ENCODE measurements around the gene CDH15. TPM values are rescaled to one million over a fixed set of nuclear protein-coding genes. Genes with fewer than 3 reads are reported as not detected.

Gene CDH15, protein sequence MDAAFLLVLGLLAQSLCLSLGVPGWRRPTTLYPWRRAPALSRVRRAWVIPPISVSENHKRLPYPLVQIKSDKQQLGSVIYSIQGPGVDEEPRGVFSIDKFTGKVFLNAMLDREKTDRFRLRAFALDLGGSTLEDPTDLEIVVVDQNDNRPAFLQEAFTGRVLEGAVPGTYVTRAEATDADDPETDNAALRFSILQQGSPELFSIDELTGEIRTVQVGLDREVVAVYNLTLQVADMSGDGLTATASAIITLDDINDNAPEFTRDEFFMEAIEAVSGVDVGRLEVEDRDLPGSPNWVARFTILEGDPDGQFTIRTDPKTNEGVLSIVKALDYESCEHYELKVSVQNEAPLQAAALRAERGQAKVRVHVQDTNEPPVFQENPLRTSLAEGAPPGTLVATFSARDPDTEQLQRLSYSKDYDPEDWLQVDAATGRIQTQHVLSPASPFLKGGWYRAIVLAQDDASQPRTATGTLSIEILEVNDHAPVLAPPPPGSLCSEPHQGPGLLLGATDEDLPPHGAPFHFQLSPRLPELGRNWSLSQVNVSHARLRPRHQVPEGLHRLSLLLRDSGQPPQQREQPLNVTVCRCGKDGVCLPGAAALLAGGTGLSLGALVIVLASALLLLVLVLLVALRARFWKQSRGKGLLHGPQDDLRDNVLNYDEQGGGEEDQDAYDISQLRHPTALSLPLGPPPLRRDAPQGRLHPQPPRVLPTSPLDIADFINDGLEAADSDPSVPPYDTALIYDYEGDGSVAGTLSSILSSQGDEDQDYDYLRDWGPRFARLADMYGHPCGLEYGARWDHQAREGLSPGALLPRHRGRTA
- not detected for polyA plus RNA-seq

DNA sequence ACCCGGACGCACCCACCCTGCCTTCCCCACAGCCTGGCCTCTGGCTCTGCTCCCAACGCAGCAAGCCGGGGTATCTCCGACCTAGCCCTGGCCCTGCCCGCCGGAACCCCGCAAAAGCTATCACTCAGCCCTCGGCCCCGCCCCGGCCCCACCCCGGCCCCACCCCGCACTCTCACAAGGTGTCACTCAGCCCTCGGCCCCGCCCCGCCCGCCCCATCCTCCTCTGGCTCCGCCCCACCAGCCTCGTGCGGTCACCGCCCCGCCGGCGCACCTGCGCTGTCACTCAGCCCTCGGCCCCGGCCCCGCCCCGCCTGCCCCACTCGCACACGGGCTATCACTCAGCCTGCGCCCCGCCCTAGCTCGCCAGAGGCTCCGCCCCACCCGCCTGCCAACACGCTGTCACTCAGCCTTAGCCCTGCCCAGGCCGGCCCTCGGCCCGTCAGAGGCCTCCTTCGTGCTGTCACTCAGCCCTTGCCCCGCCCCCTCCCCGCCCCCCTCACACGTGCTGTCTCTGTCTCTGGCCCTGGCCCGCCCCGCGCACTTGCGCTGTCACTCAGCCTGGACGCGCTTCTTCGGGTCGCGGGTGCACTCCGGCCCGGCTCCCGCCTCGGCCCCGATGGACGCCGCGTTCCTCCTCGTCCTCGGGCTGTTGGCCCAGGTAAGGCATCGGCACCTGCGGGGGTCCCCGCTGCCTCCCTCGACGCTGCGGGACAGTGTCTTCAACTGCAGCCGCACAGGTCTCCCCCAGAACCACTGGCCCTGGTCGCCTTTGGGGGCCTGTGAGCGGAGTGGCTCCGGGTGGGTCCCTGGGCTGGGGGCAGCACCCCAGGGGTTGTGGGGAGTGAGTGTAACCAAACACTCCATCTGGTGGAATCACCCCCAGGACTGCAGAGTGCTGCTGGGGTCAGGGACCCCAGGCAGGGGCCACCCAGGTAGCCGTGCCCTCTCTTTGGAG, at the start of gene CDH15:
Gene CDH15, plus strand, starts transcription at position 533 of the 955 bp plus-strand sequence. Its CDS starts 84 bp downstream, at position 617.
- no peaks in the 10 kb centered on the region for H3K36me3 Mint-ChIP-seq
- H3K4me3 Mint-ChIP-seq: peak within 1 kb of the TSS in 3 of 4 donors; percentile 38 to 85 (median 78)
- H3K9me3 Mint-ChIP-seq: no peaks in the 10 kb centered on the region
- peak within 1 kb of the TSS in 1 of 3 donors; percentile 5 for H3K27ac Mint-ChIP-seq
- H3K4me1 Mint-ChIP-seq: peaks cover 0 to 8% (median 5%) of the 10 kb centered on the region in 3 donors
- peaks cover 3% of the 10 kb centered on the region for H3K27me3 Mint-ChIP-seq

DNA sequence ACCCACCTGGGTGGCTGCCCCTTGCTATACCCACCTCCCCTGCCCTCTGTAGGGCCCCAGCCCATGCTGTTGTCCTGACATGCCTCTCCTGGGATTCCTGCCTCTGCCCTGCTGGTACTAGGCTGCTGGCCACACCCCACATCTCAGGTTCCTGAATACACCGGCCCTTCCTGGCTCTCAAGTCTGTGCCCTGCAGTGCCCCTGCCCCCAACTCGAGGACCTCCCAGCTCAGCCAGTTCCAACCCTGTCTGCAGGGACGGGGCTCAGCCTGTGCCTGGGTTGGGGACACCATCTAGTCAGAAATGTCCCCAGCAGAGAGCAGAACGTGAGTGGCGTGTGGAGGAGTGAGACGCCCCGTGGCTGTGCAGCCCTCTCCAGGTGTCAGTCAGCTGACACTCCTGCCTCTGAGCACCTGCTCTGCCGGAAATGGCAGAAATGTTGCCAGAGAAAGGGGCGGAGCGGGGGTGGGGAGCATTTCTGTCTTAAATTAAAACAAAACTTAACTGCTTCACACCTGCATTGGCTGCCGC, 49.2 kb upstream of the CDH15 start:
- Mint-ChIP-seq H3K36me3 (peaks cover 10% of the 10 kb centered on the region), H3K27ac (peak overlapping the region; percentile 84 to 95 (median 92)), H3K4me1 (peaks cover 12 to 23% (median 17%) of the 10 kb centered on the region in 3 donors), H3K27me3 (no peaks in the 10 kb centered on the region), H3K4me3 (peak overlapping the region in 3 of 4 donors; percentile 63 to 78 (median 68)), H3K9me3 (peaks cover 0 to 3% (median 2%) of the 10 kb centered on the region in 3 donors)

DNA sequence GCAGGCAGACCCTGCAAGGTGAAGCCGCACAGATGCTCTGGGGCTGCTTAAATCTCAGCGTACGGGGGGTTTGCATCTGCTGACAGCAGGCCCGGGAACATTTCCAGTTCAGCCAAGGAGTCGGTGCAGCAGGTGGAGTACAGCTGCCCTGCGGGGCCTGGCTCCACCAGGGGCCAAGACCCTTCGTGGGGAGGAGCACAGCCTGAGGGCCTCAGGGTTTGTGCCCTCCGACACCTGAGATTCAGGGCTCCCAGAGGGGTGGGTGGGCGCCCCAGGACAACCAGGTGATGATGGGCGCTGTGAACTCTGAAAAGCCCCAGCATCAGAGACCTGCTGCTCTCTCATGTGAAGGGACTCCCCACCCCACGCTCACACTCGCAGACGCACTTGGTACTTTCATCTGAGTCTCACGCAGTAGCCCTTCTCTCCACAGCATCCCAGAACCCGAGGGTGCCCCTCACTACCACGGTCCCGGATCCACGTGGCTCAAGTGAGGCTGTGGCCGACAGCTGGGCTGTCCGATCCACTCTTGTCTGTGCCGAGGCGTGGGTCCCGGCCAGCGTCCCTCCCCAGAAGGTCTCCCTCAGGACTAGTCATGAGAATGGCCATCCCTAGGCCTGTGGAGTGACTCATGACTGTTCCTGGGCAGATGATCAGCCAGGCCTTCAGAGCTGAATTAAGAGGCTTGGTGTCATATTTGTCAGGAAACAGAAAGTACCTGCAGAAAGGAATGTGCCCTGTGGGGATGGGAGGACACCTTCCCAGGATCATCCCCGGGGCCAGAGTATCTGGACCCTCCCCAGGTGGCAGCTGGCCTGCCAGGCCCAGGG, 48.3 kb upstream of the CDH15 start:
- Mint-ChIP-seq H3K36me3 (peaks cover 6% of the 10 kb centered on the region), H3K27me3 (no peaks in the 10 kb centered on the region), H3K4me1 (peaks cover 12 to 28% (median 17%) of the 10 kb centered on the region in 3 donors), H3K9me3 (peaks cover 0 to 3% (median 2%) of the 10 kb centered on the region in 3 donors), H3K27ac (peak overlapping the region; percentile 84 to 95 (median 92)), H3K4me3 (peak overlapping the region; percentile 48 to 78 (median 60))

DNA sequence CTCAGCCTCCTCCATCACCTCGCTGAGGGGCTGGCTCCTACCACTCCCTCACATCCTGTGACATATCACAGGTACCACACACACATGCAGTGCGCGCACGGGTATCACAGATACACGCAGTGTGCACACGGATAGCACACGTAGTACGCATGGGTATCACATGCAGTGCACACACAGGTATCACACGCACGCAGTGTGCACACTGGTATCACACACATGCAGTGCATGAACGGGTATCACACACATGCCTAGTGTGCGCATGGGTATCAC, 47.8 kb upstream of the CDH15 start:
- Mint-ChIP-seq H3K27me3 (no peaks in the 10 kb centered on the region), H3K9me3 (peaks cover 0 to 3% (median 2%) of the 10 kb centered on the region in 3 donors), H3K27ac (peak overlapping the region in 2 of 3 donors; percentile 42 to 57), H3K4me1 (peaks cover 12 to 28% (median 20%) of the 10 kb centered on the region in 3 donors), H3K36me3 (peaks cover 6% of the 10 kb centered on the region), H3K4me3 (peak overlapping the region in 2 of 4 donors; percentile 32 to 34)

DNA sequence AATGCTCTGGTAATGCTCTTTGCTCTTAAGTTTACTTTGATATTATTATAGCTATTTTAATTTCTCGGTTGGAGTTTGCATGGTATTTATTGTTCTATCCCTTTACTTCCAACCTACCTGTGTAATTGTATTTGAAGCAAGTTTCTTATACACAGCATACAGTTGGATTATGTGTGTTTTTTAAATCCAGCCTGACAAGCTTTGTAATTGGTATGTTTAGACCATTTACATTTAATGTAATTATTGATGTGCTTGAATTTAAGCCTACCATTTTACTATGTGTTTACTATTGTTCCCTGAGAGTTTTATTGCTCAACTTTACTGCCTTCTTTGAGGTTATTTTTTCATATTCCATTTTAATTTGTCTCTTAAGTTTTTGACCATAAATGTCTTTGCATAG, 42.2 kb upstream of the CDH15 start:
- Mint-ChIP-seq H3K9me3 (peaks cover 0 to 3% (median 2%) of the 10 kb centered on the region in 3 donors), H3K4me3 (no peak overlapping the region), H3K27me3 (no peaks in the 10 kb centered on the region), H3K27ac (peak overlapping the region in 1 of 3 donors; percentile 51), H3K36me3 (peaks cover 9% of the 10 kb centered on the region), H3K4me1 (peaks cover 7 to 16% (median 11%) of the 10 kb centered on the region in 3 donors)

DNA sequence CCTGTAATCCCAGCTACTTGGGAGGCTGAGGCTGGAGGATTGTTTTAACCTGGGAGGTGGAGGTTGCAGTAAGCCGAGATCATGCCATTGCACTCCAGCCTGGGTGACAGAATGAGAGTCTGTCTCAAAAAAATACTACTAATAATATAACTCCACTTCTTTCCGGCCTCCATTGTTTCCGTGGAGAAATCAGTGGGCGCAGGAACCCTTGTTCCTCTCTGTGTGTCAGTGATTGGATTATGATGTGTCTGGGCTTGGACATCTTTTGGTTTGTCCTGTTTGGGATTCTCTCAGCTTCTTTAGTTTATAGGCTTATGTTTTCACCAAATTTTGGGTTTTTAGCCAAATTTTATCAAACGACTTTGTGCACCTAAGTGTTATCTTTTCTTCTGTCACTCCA, 41.1 kb upstream of the CDH15 start:
- Mint-ChIP-seq H3K27me3 (no peaks in the 10 kb centered on the region), H3K4me1 (peaks cover 7 to 16% (median 11%) of the 10 kb centered on the region in 3 donors), H3K4me3 (peak overlapping the region in 1 of 4 donors; percentile 43), H3K36me3 (peaks cover 9% of the 10 kb centered on the region), H3K9me3 (peaks cover 0 to 3% (median 2%) of the 10 kb centered on the region in 3 donors), H3K27ac (no peak overlapping the region)

DNA sequence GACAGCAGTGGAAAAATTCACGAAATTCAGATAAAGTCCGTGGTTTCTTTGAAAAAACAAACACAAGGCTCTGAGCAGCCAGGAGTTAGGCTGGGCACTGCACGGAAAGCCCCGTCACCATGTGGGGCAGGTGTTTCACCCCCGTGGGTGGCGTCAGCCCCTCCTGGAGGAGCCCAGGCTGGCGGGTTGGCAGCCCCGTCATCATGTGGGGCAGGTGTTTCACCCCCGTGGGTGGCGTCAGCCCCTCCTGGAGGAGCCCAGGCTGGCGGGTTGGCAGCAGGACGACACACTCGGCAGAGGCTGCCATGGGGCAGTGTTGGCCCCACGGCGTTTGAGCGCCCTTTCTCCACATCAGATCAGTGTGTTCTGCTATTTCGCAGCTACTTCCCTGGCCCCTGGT, 39.8 kb upstream of the CDH15 start:
- H3K4me3 Mint-ChIP-seq: no peak overlapping the region
- no peaks in the 10 kb centered on the region for H3K9me3 Mint-ChIP-seq
- H3K4me1 Mint-ChIP-seq: peaks cover 7 to 16% (median 9%) of the 10 kb centered on the region in 3 donors
- peaks cover 5% of the 10 kb centered on the region for H3K36me3 Mint-ChIP-seq
- no peaks in the 10 kb centered on the region for H3K27me3 Mint-ChIP-seq
- no peak overlapping the region for H3K27ac Mint-ChIP-seq

DNA sequence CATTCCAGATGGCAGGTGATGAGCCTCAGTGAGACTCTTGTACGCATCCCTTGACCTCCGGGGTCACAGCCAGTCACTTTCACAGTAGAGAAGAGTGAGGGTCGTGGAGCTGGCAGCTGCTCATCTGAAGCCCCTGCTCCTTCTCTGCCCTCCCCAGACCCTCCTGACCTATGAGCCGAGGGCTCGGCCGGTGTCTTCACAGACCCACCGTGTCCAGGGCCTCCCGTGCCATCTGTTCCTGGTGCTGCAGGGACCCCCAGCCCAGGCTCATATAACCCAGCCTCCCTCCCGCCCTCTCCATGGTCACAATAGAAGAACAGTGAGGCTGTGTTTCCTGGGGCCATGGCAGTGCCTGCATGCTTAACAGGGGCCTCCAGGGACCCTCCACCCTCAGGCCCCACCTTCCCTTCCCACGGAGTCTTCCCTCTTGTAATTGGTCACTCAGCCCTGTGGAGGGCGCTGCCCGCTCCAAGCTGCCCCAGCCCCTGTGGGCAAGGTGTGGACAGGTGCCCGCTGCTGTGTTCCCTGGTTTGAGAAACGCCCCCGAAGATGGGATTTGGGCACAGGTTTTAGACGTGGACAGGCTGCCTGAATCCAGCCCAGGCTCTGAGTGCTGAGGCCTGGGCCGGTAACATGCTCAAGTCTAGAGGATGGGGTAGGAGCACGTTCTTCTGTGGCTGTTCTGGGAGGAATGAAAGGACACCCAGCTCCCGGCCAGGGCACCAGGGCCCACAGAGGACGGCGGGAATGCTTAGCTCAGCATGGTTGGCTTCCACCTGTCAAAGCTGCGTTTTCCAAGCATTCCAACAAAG, 39.1 kb upstream of the CDH15 start:
- no peaks in the 10 kb centered on the region for H3K9me3 Mint-ChIP-seq
- H3K4me3 Mint-ChIP-seq: no peak overlapping the region
- H3K36me3 Mint-ChIP-seq: peaks cover 5% of the 10 kb centered on the region
- H3K27me3 Mint-ChIP-seq: no peaks in the 10 kb centered on the region
- peaks cover 7 to 16% (median 9%) of the 10 kb centered on the region in 3 donors for H3K4me1 Mint-ChIP-seq
- no peak overlapping the region for H3K27ac Mint-ChIP-seq

DNA sequence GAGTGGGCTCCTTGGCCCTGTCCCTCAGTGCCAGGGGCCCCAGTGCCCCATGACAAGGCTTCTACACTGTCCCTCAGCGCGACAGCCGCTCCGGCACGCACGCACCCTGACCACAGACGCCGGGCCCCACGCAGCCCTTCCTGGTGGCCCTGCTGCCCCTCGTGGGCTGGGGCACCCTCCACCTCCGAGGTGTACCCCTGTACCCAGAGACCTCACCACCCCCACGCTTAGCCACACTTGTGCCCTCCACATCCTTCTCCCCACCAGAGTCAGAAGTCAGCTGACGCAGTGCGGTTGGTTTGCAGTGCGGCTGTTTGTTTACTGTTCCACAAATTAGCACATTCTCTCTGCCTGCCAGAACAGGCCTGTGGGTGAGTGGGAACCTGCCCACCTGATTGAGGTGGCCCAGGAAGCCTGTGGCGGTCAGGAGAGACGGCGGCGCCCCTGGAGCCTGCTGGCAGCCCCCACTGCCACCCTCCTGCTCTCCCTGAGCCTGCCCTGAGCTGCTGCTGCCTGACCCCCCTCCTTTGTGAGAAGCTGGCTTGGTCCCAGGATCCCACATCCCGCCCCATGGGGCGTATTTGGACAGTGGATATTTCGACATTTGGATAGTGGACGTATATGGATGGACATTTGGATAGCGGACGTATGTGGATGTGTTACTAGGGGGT, 38.0 kb upstream of the CDH15 start:
- Mint-ChIP-seq H3K4me1 (peaks cover 2 to 16% (median 8%) of the 10 kb centered on the region in 3 donors), H3K4me3 (no peak overlapping the region), H3K9me3 (no peaks in the 10 kb centered on the region), H3K36me3 (peaks cover 5% of the 10 kb centered on the region), H3K27ac (peak overlapping the region in 1 of 3 donors; percentile 39), H3K27me3 (no peaks in the 10 kb centered on the region)

DNA sequence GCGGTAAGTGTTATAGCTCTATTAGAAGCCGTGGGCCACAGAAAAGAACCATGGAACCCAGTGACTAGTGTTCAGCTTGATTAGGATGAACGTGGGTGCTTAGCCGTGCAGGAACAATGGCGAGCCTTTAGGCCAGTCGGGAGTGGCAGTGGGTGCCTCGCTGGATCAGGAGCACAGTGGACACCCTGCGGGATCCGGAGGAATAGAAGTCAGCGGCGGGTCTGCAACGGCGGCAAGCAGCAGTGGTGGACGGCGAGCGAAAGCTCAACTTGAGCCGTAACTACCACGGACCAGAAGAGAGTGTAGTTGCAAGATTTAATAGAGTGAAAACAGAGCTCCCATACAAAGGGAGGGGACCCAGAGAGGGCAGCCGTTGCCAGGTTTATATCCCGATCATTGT, 37.3 kb upstream of the CDH15 start:
- no peak overlapping the region for H3K4me3 Mint-ChIP-seq
- no peak overlapping the region for H3K27ac Mint-ChIP-seq
- H3K9me3 Mint-ChIP-seq: no peaks in the 10 kb centered on the region
- peaks cover 5% of the 10 kb centered on the region for H3K36me3 Mint-ChIP-seq
- peaks cover 0 to 12% (median 3%) of the 10 kb centered on the region in 3 donors for H3K4me1 Mint-ChIP-seq
- no peaks in the 10 kb centered on the region for H3K27me3 Mint-ChIP-seq

DNA sequence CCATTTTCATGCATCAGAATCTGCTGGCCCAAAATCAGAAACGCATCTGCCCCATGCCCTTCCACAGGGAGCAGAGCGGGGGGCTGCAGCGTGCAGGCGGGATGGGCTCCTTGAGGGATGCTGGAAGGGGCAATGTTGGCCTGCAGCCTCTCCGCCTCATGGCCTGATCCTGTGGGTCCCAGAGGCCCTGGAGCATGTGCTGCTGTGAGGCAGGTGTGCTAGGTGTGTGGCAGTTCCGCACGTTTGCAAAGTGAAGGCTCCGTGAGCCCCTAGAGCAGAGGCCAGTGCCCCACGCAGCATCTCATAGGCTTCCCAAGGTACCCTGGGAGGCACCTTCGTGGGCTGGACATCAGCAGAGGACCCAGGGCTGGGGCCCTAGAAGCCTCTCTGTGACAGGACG, 36.4 kb upstream of the CDH15 start:
- Mint-ChIP-seq H3K4me3 (no peak overlapping the region), H3K4me1 (peaks cover 0 to 3% (median 3%) of the 10 kb centered on the region in 3 donors), H3K27me3 (no peaks in the 10 kb centered on the region), H3K9me3 (no peaks in the 10 kb centered on the region), H3K27ac (no peak overlapping the region), H3K36me3 (peaks cover 3% of the 10 kb centered on the region)

DNA sequence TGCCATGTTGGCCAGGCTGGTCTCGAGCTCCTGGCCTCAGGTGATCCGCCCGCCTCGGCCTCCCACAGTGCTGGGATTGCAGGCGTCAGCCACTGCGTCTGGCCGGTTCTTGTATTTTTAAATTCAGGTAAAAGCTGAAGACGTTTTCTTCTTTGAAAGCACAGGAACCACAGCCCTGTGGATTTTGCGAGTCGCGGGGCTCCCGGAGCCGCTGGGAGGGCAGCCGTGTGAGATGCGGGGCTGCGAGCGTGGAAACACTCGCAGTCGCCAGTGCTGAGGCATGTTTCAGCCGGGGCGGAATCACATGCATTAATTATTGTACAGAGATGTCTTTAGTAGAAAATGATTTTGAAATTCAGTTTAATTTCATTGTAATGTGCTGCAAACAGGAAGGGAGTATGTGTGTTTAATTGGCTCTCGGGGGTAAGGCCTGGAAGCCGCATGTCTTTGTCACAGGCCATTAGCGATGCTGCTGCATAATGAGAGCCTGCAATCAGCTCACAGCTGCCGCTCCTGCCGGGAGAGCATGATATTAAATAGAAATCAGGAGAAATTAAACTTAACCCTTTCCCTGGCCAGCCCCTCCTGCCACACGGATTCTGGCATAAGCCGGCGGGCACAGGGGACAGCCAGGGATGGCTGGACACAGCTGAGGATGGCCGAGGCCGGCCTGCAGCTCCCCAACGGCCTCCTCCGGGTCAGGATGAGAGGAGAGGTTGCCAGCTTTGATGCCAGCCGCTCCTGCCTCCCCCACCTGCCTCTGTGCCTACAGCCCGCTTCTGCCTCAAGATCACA, 35.4 kb upstream of the CDH15 start:
- H3K27me3 Mint-ChIP-seq: no peaks in the 10 kb centered on the region
- no peak overlapping the region for H3K4me3 Mint-ChIP-seq
- no peak overlapping the region for H3K27ac Mint-ChIP-seq
- no peaks in the 10 kb centered on the region for H3K36me3 Mint-ChIP-seq
- H3K9me3 Mint-ChIP-seq: no peaks in the 10 kb centered on the region
- peaks cover 0 to 3% (median 0%) of the 10 kb centered on the region in 3 donors for H3K4me1 Mint-ChIP-seq
